ENCODE results near the gene FAM3D.

The FAM3D gene

DNA sequence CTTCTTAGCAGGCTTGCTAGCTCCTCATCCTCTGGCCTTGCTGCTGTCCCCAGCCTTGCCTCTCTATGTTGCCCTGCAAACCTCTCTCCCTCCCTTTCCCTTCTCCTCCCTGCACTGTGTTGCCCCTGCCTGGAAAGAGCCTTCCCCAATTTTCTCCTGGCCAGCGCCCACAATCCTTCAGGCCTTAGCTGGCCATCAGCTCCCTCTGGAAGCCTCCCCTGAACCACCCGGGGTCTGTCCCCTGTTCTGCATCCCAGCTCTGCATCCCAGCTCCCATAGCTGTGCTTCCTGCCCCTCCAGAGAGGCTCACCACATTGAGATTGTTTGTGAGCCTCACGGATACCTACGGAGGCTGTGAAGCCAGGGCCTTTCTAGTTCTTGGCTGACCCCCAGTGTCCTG, 23.7 kb downstream of the FAM3D start:
- no peak overlapping the region for H3K27ac ChIP-seq (ENCODE audit: insufficient read depth, low read depth, low read length, poor library complexity, severe bottlenecking)

DNA sequence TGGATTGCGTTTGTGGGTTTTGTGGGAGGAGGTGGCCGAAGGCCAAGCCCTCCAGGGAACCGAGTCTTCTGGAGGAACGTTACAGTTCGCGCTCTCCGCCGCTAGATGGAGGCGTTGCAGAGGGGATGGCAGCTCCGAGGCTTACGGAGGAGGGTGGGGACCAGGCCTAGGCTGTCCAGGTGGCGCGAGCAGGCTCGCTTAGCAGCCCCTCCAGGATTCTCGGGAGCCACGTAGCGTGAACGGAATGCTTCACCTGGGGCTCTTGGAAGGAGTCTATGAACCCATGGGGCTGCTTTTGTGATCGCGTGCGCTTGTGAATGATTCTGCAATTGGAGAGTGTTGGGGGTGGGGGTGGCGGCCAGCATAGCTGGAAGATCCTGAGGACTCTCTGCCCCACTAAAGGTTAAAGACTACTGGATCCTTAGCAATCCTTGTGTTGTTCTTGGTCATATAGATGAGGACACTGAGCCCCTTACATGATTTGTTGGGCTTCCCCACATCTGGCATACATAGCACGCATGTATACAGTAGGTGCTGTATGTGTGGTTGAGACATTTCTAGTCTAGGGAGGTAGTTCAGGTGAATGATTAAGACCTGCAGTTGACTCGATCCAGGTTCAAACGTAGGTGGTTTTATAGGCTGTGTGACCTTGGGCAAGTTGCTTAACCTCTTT, 25.7 kb downstream of the FAM3D start:
- WGBS, 2 experiments = 22% methylated on average over 25 of the region's 25 CpGs

More for the DNA sequence above, 23.7 kb downstream of the FAM3D start:
- H3K27me3 ChIP-seq (ENCODE audit: control insufficient read depth, insufficient read depth, low read length, poor library complexity, severe bottlenecking) = peaks cover 33% of the 10 kb centered on the region
- no peaks in the 10 kb centered on the region for H3K36me3 ChIP-seq (ENCODE audit: control insufficient read depth, insufficient read depth, low read length)
- no peak overlapping the region for H3K4me3 ChIP-seq (ENCODE audit: insufficient read depth, low read depth, low read length)
- H3K9me3 ChIP-seq (ENCODE audit: control insufficient read depth, low read length) = no peaks in the 10 kb centered on the region
- WGBS, 2 experiments = 93 to 94% methylated on average over 4 of the region's 4 CpGs
- no peaks in the 10 kb centered on the region for H3K4me1 ChIP-seq (ENCODE audit: control insufficient read depth, insufficient read depth, low read length)

DNA sequence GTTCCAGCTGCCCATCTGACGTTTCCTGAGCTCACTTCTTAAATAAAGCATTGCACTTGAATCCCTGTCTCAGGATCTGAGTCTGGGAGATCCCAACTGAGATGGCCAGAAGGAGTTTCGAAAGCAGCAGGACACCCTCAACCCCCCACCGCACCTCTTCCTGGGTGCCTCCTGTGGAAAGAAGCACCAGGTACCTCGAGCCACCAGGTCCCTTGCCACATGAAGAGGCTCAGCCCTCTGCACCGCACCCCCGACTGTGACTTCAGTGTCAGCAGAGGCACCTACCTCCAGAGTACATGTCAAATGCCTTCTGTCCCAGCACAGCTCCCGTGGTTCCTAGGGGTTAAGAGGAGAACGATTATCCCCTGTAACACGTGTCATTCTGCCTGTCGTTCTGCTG, 26.7 kb downstream of the FAM3D start:
- Histone ChIP-seq H3K36me3 (ENCODE audit: control insufficient read depth, insufficient read depth, low read length) (no peaks in the 10 kb centered on the region), H3K27me3 (ENCODE audit: control insufficient read depth, insufficient read depth, low read length, poor library complexity, severe bottlenecking) (peaks cover 55% of the 10 kb centered on the region), H3K9me3 (ENCODE audit: control insufficient read depth, low read length) (no peaks in the 10 kb centered on the region), H3K27ac (ENCODE audit: insufficient read depth, low read depth, low read length, poor library complexity, severe bottlenecking) (no peak overlapping the region), H3K4me1 (ENCODE audit: control insufficient read depth, insufficient read depth, low read length) (no peaks in the 10 kb centered on the region), H3K4me3 (ENCODE audit: insufficient read depth, low read depth, low read length) (no peak overlapping the region)
- 92 to 93% methylated on average over 10 of the region's 10 CpGs for WGBS, 2 experiments

More for the DNA sequence above, 25.7 kb downstream of the FAM3D start:
- Histone ChIP-seq H3K9me3 (ENCODE audit: control insufficient read depth, low read length) (no peaks in the 10 kb centered on the region), H3K4me3 (ENCODE audit: insufficient read depth, low read depth, low read length) (no peak overlapping the region), H3K4me1 (ENCODE audit: control insufficient read depth, insufficient read depth, low read length) (no peaks in the 10 kb centered on the region), H3K27ac (ENCODE audit: insufficient read depth, low read depth, low read length, poor library complexity, severe bottlenecking) (no peak overlapping the region), H3K36me3 (ENCODE audit: control insufficient read depth, insufficient read depth, low read length) (no peaks in the 10 kb centered on the region), H3K27me3 (ENCODE audit: control insufficient read depth, insufficient read depth, low read length, poor library complexity, severe bottlenecking) (peaks cover 46% of the 10 kb centered on the region)

DNA sequence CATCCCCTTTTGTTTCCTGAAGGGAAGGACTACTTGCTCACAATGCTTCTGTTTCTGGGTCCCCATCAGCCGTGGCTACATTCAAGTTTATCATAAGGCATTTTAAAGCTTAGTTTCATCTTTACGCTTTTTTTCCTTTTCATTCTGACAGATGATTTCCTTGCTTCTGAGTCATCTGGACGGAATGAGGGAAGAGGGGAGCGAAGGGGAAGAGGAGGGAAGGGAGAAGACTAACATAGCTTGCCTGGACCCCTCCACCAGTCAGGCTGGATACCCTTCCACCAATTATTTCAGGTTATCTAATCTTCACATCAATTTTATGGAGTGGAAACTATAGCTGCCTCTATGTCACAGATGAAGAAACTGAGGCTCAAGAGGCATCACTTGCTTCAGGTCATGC, 27.6 kb downstream of the FAM3D start:
- Histone ChIP-seq H3K4me3 (ENCODE audit: insufficient read depth, low read depth, low read length) (no peak overlapping the region), H3K27me3 (ENCODE audit: control insufficient read depth, insufficient read depth, low read length, poor library complexity, severe bottlenecking) (peaks cover 60% of the 10 kb centered on the region), H3K4me1 (ENCODE audit: control insufficient read depth, insufficient read depth, low read length) (no peaks in the 10 kb centered on the region), H3K36me3 (ENCODE audit: control insufficient read depth, insufficient read depth, low read length) (no peaks in the 10 kb centered on the region), H3K27ac (ENCODE audit: insufficient read depth, low read depth, low read length, poor library complexity, severe bottlenecking) (no peak overlapping the region), H3K9me3 (ENCODE audit: control insufficient read depth, low read length) (no peaks in the 10 kb centered on the region)
- WGBS, 2 experiments = 86 to 89% methylated on average over 2 to 4 of the region's 4 CpGs

DNA sequence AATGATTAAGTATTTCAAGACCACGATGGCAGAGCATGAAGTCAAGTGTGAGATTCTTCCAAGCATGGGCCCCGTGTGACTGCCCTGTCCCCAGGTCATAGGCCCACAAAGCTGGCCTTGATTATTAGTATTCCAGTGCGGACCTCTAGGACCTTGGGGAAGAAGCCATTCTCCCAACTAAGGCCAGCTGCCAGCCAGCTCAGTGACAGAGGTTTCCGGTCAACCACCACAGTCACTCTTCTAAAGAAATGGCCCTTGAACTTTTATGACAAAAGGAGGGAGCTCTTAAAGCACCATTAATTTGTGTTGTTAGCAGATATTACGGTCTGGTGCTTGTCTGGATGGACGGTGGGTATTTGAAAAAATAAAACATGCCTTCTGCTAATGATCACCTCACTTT, 28.0 kb downstream of the FAM3D start:
- 73 to 77% methylated on average over 6 of the region's 6 CpGs for WGBS, 2 experiments
- H3K36me3 ChIP-seq (ENCODE audit: control insufficient read depth, insufficient read depth, low read length) = no peaks in the 10 kb centered on the region

DNA sequence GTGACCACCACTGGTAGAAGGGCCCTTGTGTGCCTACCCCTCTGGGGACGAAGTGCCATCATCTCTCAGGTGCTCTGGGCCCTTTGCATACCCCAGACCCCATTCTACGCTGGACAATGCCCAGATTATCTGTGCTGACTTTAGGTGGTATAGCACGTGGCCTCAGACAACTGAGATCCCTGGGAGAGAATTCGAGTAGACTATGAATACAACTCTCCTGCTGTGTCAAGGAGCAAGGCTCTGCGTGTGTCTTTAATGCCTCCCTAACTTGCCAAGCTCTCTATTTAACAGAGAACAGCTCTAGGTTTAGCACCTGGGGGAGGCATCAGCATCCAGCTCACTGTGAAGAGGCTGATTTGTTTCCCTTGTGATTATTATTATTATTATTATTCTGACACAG, 29.1 kb downstream of the FAM3D start:
- Histone ChIP-seq H3K4me1 (ENCODE audit: control insufficient read depth, insufficient read depth, low read length) (no peaks in the 10 kb centered on the region), H3K9me3 (ENCODE audit: control insufficient read depth, low read length) (no peaks in the 10 kb centered on the region), H3K27me3 (ENCODE audit: control insufficient read depth, insufficient read depth, low read length, poor library complexity, severe bottlenecking) (peaks cover 60% of the 10 kb centered on the region), H3K36me3 (ENCODE audit: control insufficient read depth, insufficient read depth, low read length) (no peaks in the 10 kb centered on the region), H3K4me3 (ENCODE audit: insufficient read depth, low read depth, low read length) (no peak overlapping the region), H3K27ac (ENCODE audit: insufficient read depth, low read depth, low read length, poor library complexity, severe bottlenecking) (no peak overlapping the region)
- 9 to 13% methylated on average over 5 of the region's 5 CpGs for WGBS, 2 experiments

More for the DNA sequence above, 28.0 kb downstream of the FAM3D start:
- Histone ChIP-seq H3K4me3 (ENCODE audit: insufficient read depth, low read depth, low read length) (no peak overlapping the region), H3K4me1 (ENCODE audit: control insufficient read depth, insufficient read depth, low read length) (no peaks in the 10 kb centered on the region), H3K27me3 (ENCODE audit: control insufficient read depth, insufficient read depth, low read length, poor library complexity, severe bottlenecking) (peaks cover 60% of the 10 kb centered on the region), H3K27ac (ENCODE audit: insufficient read depth, low read depth, low read length, poor library complexity, severe bottlenecking) (no peak overlapping the region), H3K9me3 (ENCODE audit: control insufficient read depth, low read length) (no peaks in the 10 kb centered on the region)

DNA sequence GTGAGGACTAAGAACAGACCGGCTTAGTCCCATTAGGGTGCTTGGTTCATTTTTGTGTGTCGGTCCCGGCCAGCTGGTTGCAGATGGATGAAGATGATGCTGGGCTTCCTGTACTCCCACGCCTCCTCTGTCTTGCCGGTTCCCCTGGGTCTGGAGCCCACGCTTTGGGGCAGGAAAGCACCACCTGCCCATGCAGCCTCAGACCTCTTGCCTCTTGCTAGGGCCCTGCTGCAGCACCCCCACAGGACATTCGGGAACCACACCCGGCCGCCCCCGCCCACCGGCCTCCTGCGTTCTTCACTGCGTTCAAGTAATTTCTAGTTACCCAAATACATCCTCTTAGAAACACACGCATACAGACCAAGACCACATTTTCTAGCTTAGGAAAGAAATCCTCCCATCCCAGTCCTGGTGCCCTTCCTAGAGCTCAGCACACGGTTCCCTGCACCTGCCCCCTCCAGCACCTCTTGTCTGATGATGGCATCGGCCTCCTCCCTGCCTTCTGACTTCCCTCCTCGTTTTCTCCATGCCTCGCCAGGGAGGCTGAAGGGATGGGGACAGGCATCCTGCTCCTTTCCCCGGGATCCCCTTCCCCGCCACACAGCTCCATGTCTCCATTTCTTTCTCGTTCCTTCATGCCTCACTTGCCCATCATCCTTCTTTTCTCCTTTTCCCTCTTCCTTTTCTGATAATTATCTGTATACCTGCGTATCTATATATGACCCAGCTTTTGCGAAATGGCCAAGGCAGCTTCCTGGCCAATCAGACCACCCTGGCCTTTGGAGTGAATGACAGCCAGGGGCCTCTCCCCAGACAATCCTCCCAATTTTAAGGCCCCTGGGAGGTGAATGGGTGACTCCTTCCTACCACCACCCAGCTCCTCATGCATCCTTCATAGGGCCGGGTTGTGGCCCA, 30.9 kb downstream of the FAM3D start:
- H3K4me1 ChIP-seq (ENCODE audit: control insufficient read depth, insufficient read depth, low read length) = no peaks in the 10 kb centered on the region
- H3K27me3 ChIP-seq (ENCODE audit: control insufficient read depth, insufficient read depth, low read length, poor library complexity, severe bottlenecking) = peaks cover 52% of the 10 kb centered on the region
- no peak overlapping the region for H3K27ac ChIP-seq (ENCODE audit: insufficient read depth, low read depth, low read length, poor library complexity, severe bottlenecking)
- 85 to 87% methylated on average over 24 of the region's 24 CpGs for WGBS, 2 experiments
- H3K36me3 ChIP-seq (ENCODE audit: control insufficient read depth, insufficient read depth, low read length) = no peaks in the 10 kb centered on the region
- no peaks in the 10 kb centered on the region for H3K9me3 ChIP-seq (ENCODE audit: control insufficient read depth, low read length)
- no peak overlapping the region for H3K4me3 ChIP-seq (ENCODE audit: insufficient read depth, low read depth, low read length)

DNA sequence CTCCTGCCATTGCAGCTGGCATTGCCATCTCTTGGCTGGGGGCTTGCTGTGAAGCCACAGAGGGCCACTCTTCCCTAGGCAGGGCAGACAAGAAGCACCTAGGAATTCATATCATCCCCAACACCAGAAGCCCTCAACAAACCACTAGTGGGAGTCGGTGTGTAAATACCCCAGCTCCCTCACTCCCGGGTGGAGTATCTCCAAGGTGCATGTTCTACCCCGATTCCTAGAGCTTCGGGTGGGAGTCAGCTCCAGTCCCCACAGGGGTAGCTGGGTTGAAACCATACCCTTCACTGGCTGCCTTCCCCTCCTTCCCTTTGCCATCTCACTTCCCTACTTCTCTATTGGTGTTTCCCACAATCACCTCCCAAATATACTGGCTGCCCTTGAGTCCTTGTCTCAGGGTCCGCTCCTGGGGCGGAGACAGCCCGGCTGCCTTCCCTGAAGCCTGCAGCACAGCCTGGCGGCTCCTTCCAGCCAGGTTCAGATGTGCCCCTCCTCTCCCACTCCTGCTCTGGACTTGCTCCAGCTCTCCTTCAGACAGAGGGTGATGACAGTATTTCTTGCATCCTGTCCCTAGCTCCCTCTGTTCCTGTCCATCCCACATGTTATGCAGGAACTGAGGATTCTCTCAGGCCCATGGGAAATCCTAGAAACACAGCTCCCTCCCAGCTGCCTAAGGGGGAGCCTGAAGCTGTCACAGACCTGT, 33.3 kb downstream of the FAM3D start:
- no peaks in the 10 kb centered on the region for H3K4me1 ChIP-seq (ENCODE audit: control insufficient read depth, insufficient read depth, low read length)
- WGBS, 2 experiments = 90% methylated on average over 8 of the region's 8 CpGs

DNA sequence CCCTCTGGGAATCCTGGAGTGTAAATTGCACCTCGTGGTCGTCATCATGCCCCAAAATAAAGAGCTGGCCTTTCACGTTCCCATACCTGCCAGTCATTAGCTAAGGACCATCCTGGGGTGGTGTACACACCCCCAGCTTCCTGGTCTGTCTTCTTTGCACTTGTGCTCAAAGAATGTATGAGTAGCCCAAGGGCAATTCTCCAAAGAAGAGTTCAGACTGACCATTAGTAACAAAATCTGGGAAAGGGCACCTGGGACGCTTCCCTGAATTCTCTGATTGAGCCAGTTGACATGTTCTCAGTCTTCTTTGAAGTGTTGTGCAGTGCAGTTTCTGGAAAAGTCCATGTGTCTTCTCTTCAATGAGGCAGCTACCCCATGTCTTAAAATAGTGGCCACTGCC, 34.8 kb downstream of the FAM3D start:
- peaks cover 23% of the 10 kb centered on the region for H3K27me3 ChIP-seq (ENCODE audit: control insufficient read depth, insufficient read depth, low read length, poor library complexity, severe bottlenecking)
- no peaks in the 10 kb centered on the region for H3K36me3 ChIP-seq (ENCODE audit: control insufficient read depth, insufficient read depth, low read length)
- H3K27ac ChIP-seq (ENCODE audit: insufficient read depth, low read depth, low read length, poor library complexity, severe bottlenecking) = no peak overlapping the region
- H3K4me1 ChIP-seq (ENCODE audit: control insufficient read depth, insufficient read depth, low read length) = peaks cover 3% of the 10 kb centered on the region
- no peak overlapping the region for H3K4me3 ChIP-seq (ENCODE audit: insufficient read depth, low read depth, low read length)
- no peaks in the 10 kb centered on the region for H3K9me3 ChIP-seq (ENCODE audit: control insufficient read depth, low read length)
- 64 to 65% methylated on average over 4 of the region's 4 CpGs for WGBS, 2 experiments

More for the DNA sequence above, 33.3 kb downstream of the FAM3D start:
- Histone ChIP-seq H3K36me3 (ENCODE audit: control insufficient read depth, insufficient read depth, low read length) (no peaks in the 10 kb centered on the region), H3K9me3 (ENCODE audit: control insufficient read depth, low read length) (no peaks in the 10 kb centered on the region), H3K4me3 (ENCODE audit: insufficient read depth, low read depth, low read length) (no peak overlapping the region), H3K27ac (ENCODE audit: insufficient read depth, low read depth, low read length, poor library complexity, severe bottlenecking) (no peak overlapping the region), H3K27me3 (ENCODE audit: control insufficient read depth, insufficient read depth, low read length, poor library complexity, severe bottlenecking) (peaks cover 30% of the 10 kb centered on the region)

DNA sequence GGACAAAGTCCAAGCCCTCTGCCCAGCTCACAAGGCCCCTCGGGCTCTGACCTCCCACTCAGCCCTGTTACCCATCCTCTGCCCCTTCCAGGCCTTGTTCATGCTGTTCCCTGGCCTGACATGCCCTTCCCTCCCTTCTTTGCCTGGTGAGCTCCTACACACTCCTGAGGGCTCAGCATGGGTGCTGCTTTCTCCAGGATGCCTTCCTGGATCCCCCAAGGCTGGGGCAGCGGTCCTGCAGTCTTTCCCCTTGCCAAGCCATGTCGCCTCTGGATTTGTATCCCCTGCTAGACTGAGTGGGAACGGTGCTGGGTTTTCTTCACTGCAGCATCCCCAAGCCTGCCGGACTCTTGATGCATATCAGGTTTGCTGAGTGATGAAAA, 35.9 kb downstream of the FAM3D start:
- Histone ChIP-seq H3K27ac (ENCODE audit: insufficient read depth, low read depth, low read length, poor library complexity, severe bottlenecking) (no peak overlapping the region), H3K4me3 (ENCODE audit: insufficient read depth, low read depth, low read length) (no peak overlapping the region), H3K4me1 (ENCODE audit: control insufficient read depth, insufficient read depth, low read length) (peaks cover 8% of the 10 kb centered on the region), H3K36me3 (ENCODE audit: control insufficient read depth, insufficient read depth, low read length) (no peaks in the 10 kb centered on the region), H3K9me3 (ENCODE audit: control insufficient read depth, low read length) (no peaks in the 10 kb centered on the region), H3K27me3 (ENCODE audit: control insufficient read depth, insufficient read depth, low read length, poor library complexity, severe bottlenecking) (peaks cover 12% of the 10 kb centered on the region)
- WGBS, 2 experiments = 88% methylated on average over 5 of the region's 5 CpGs

Measured in ectodermal cell (in vitro differentiated cells).